ENCODE results near the gene LST1.

Gene LST1

GRCh38 chr6:31621320-31621939 lies 35.4 kb downstream of the LST1 start:
- no peak for DNase-seq

GRCh38 chr6:31621991-31622390 lies 35.9 kb downstream of the LST1 start:
- DNase-seq, result no peak

- DNase-seq, result no peak
Observed at GRCh38 chr6:31622684-31623091, 36.6 kb downstream of the LST1 start.

GRCh38 chr6:31624070-31624469 lies 38.0 kb downstream of the LST1 start:
- DNase-seq, result no peak

- DNase-seq, result no peak
Observed at GRCh38 chr6:31626952-31627351, 40.9 kb downstream of the LST1 start.

- DNase-seq, result no peak
Observed at GRCh38 chr6:31627690-31628287, 41.7 kb downstream of the LST1 start.

GRCh38 chr6:31629014-31629413 lies 42.9 kb downstream of the LST1 start:
- no peak for DNase-seq

DNA sequence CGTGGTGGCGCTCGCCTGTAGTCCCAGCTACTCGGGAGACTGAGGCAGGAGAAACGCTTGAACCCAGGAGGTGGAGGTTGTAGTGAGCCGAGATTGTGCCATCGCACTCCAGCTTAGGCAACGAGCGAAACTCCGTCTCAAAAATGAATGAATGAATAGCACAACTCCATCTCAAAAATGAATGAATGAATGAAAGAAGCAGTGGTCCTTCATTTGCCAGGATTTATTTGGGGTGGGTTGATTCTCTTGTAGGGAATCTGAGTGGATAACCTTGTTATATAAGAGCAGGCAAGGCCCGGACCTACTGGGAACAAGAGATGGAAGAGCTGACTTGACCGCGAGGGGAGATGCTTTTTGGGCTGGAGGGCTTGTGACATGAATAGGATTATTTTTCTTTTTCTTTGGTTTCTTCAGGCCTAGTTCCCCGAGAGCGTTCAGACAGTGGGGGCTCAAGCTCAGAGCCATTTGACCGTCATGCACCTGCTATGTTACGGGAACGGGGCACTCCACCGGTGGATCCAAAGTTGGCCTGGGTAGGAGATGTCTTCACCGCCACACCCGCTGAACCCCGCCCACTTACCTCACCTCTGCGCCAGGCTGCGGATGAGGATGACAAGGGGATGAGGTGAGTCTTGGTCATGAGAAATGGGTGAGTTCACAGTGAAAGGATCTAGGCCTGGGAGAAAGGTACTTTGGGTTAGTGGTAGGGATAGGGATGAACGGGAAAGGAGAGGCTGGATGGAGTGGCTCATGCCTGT lies 44.3 kb downstream of the LST1 start:
- DNase-seq, result no peak

GRCh38 chr6:31631209-31631608 lies 45.1 kb downstream of the LST1 start:
- DNase-seq, result no peak

- DNase-seq, result no peak
Observed at GRCh38 chr6:31631681-31632278, 45.7 kb downstream of the LST1 start.

DNA sequence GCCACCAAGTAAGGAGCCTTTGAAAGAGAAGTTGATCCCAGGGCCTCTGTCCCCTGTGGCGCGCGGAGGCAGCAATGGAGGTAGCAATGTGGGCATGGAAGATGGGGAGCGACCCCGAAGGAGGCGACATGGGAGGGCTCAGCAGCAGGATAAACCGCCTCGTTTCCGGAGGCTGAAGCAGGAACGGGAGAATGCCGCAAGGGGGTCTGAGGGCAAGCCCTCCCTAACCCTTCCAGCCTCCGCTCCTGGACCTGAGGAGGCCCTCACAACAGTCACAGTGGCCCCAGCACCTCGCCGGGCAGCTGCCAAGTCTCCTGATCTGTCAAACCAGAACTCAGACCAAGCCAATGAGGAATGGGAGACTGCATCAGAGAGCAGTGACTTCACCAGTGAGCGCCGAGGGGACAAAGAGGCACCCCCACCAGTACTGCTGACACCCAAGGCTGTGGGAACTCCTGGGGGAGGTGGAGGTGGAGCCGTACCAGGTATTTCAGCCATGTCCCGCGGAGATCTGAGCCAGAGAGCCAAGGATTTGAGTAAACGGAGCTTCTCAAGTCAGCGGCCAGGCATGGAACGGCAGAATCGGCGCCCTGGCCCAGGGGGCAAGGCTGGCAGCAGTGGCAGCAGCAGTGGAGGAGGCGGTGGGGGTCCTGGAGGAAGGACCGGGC lies 46.3 kb downstream of the LST1 start:
- DNase-seq, result no peak

GRCh38 chr6:31633447-31633846 lies 47.4 kb downstream of the LST1 start:
- DNase-seq, result no peak

DNA sequence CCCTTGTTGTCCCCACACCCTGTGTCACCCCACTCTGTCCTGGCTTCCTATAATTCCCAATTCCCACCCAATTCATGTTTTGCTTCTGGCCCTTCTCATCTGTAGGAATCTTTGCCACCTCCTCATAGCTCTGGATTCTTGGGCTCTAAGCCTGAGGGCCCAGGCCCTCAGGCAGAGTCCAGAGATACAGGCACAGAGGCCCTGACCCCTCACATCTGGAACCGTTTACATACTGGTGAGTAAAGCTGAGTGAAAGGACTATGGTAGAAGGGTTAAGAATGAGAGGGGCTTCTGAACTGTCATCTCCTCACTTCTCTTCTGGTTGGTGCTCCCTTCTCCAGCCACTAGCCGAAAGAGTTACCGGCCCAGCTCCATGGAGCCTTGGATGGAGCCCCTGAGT lies 48.1 kb downstream of the LST1 start:
- DNase-seq, result no peak

- no peak for DNase-seq
Observed at GRCh38 chr6:31634969-31635575, 49.0 kb downstream of the LST1 start.

DNA sequence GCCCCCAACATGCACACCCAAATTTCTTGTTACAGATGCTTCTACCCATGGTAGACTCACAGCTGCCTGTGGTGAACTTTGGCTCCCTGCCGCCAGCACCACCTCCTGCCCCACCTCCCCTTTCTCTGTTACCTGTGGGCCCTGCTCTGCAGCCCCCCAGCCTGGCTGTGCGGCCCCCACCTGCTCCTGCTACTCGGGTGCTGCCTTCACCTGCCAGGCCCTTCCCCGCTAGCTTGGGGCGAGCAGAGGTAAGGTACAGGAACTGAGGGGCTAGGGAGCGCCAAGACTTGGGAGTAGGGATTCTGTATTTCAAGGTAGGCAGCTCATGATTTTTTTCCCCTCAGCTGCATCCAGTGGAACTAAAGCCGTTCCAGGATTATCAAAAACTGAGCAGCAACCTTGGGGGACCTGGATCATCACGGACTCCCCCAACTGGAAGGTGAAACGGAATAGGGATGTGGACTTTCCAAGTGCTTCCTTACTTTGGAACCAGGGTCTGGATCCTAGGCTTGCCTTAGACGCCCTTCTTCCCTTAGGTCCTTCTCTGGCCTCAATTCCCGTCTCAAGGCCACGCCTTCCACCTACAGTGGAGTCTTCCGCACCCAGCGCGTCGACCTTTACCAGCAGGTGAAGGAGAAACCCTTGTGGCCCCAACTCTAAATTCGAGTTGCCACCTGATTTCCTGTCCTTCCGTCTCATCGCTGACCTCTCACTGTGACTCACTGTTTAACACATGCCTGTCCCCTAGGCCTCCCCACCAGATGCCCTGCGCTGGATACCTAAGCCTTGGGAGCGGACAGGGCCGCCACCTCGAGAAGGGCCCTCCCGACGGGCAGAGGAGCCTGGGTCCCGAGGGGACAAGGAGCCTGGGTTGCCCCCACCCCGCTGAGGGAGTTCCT lies 50.9 kb downstream of the LST1 start:
- DNase-seq, result no peak

Data from activated naive CD4-positive, alpha-beta T cell (primary cell).